HepG2 (cell line): Measurements from ENCODE around the gene PSMD9. TPM values are rescaled to one million over a fixed set of nuclear protein-coding genes. Genes with fewer than 3 reads are reported as not detected.
A peak's percentile ranks its signal among the peaks of the same experiment; 100 is the strongest.

Experiments used
- ELK4 ChIP-seq: sonication (generic); formaldehyde crosslinking; IDR thresholded peaks from 2 replicates; pipeline ENCODE4 v1.9.0; 2021; ENCODE audit warnings: missing genetic modification reagents, borderline replicate concordance
- FOXA3 ChIP-seq: IDR thresholded peaks from 2 replicates; pipeline ENCODE4 v1.6.1; 2016; ENCODE audit warnings: missing genetic modification reagents, missing compliant biosample characterization
- GTF2F1 ChIP-seq: fragments of 150-350 bp; IDR thresholded peaks from 2 replicates; pipeline ENCODE4 v1.6.1; 2014; ENCODE audit warnings: low read length
- JDP2 ChIP-seq: sonication (generic); formaldehyde crosslinking; IDR thresholded peaks from 2 replicates; pipeline ENCODE4 v1.8.1; 2022; ENCODE audit warnings: missing genetic modification reagents, borderline replicate concordance
- LCORL ChIP-seq, 2 experiments: fragments of 450-650 bp in 1 of 2; sonication (generic) in 1 of 2; formaldehyde crosslinking in 1 of 2; IDR thresholded peaks; 2 replicates each; pipeline versions ENCODE4 v1.5.0 to v1.6.1; 2017 to 2020; ENCODE audit warnings: antibody characterized with exemption in 1 of 2, missing genetic modification reagents in 1 of 2
- PPARG ChIP-seq: conservative IDR thresholded peaks from 2 replicates; pipeline ENCODE4 v1.6.1; 2016; ENCODE audit warnings: missing biosample characterization, missing genetic modification reagents
- REPIN1 ChIP-seq: sonication (generic); formaldehyde crosslinking; IDR thresholded peaks from 2 replicates; pipeline ENCODE4 v1.8.0; 2022; ENCODE audit warnings: missing genetic modification reagents, low read depth, mild to moderate bottlenecking, borderline replicate concordance
- ZNF407 ChIP-seq: sonication (generic); formaldehyde crosslinking; IDR thresholded peaks from one replicate; pipeline ENCODE4 v1.5.1; 2020; ENCODE audit warnings: mild to moderate bottlenecking, missing genetic modification reagents; ENCODE audit errors: not compliant biosample characterization
- ZNF644 ChIP-seq: IDR thresholded peaks from 2 replicates; pipeline ENCODE4 v1.6.1; 2016; ENCODE audit warnings: low read depth
- ZNF766 ChIP-seq: sonication (generic); formaldehyde crosslinking; IDR thresholded peaks from 2 replicates; pipeline ENCODE4 v1.5.0; 2020; ENCODE audit warnings: missing genetic modification reagents, borderline replicate concordance
- ZNF800 ChIP-seq: sonication (generic); formaldehyde crosslinking; IDR thresholded peaks from 2 replicates; pipeline ENCODE4 v1.4.0; 2020; ENCODE audit warnings: missing genetic modification reagents
- polyA plus RNA-seq, 8 experiments: library from polyadenylated mRNA; depleted of rRNA in 3 of 8; stranded (reverse) in 7 of 8; unstranded in 1 of 8; fragments of >200 nt; fragmentation: Illumina TruSeq in 4 of 8; extraction: Trizol in 4 of 8; gene quantifications; 2 replicates each; pipeline versions ENCODE4 v1.2.1 to v1.2.3, GENCODE V29; 2011 to 2016; ENCODE audit warnings: low read depth in 4 of 8, missing spikeins in 1 of 8, mixed read lengths in 1 of 8; ENCODE audit not compliant: insufficient read depth in 1 of 8
- total RNA-seq, 5 experiments: library from RNA; depleted of rRNA; stranded (reverse); fragments of >200 nt; fragmentation: Illumina TruSeq; extraction: Trizol; gene quantifications; 2 replicates each; pipeline ENCODE4 v1.2.3, GENCODE V29; 2016; ENCODE audit warnings: low read depth in 1 of 5

PSMD9 gene
- total and polyA plus RNA-seq, 2 of the 13 experiments (the other 11 are each of a cell fraction or from before 2014, with no cell fraction given) = 41.4 to 61.1 TPM

- TF ChIP-seq ZNF407 (CRISPR knock-in tag) (no peak), JDP2 (CRISPR knock-in tag) (no peak), ELK4 (CRISPR knock-in tag) (no peak), FOXA3 (CRISPR knock-in tag) (0 out of 2 replicates have a peak, but pooled peaks have one; percentile 36), LCORL (IDR thresholded peaks at IDR 0.05) (no peak), LCORL (CRISPR knock-in tag; IDR thresholded peaks at IDR 0.05) (peak; percentile 86), ZNF644 (peak; percentile 66; the same call in 1 of the 2 replicates), PPARG (CRISPR knock-in tag) (no peak; the same call in 1 of the 2 replicates), GTF2F1 (no peak), ZNF766 (no peak), REPIN1 (no peak), ZNF800 (0 out of 2 replicates have a peak, but pooled peaks have one; percentile 67)
Observed at GRCh38 chr12:121858662-121859572, 29.7 kb upstream of the PSMD9 start, which contains the start of gene HPD (continued).
